Panc1 (cell line): ENCODE results near the gene FGF22. TPM values are rescaled to one million over a fixed set of nuclear protein-coding genes. Genes with fewer than 3 reads are reported as not detected.

ENCODE experiments used
- ATAC-seq: fragments of 200-7000 bp; cut with Tn5 transposase; 2 replicates; pipeline ENCODE4 v1.9.1; 2020; ENCODE audit warnings: mild to moderate bottlenecking, moderate library complexity
- BruUV-seq: library from RNA; stranded (reverse); fragments of 400-500 nt; replicated peaks from 2 replicates; lab custom pipeline; 2021; lab: Mats Ljungman, UMichigan
- CTCF ChIA-PET: fragments of 300-600 bp; sonication (Branson Sonifier 250); formaldehyde crosslinking; loops from one replicate; lab custom pipeline; 2022; ENCODE audit warnings: antibody characterized with exemption; lab: Charles Lee
- POLR2A ChIA-PET: fragments of 300-600 bp; sonication (Branson Sonifier 250); formaldehyde crosslinking; loops from one replicate; lab custom pipeline; 2022; ENCODE audit warnings: antibody characterized with exemption; lab: Charles Lee
- DNase-seq: peaks from one replicate; pipeline ENCODE4 v3.0.0-alpha.2; 2010; ENCODE audit warnings: low read depth, low spot score
- H3K27ac ChIP-seq: 2 replicates; pipeline ENCODE4 v1.5.1; 2011; ENCODE audit warnings: mild to moderate bottlenecking, low read length, inconsistent platforms
- H3K27me3 ChIP-seq: fragments of 200-500 bp; sonication (Bioruptor generic); 2 replicates; pipeline ENCODE4 v1.6.0; 2014; ENCODE audit warnings: low read length, inconsistent platforms; ENCODE audit not compliant: control insufficient read depth, insufficient read depth
- H3K36me3 ChIP-seq: fragments of 200-500 bp; sonication (Bioruptor generic); 2 replicates; pipeline ENCODE4 v1.5.1; 2014; ENCODE audit warnings: inconsistent platforms, mild to moderate bottlenecking, low read length, moderate library complexity; ENCODE audit not compliant: control insufficient read depth, insufficient read depth
- H3K4me1 ChIP-seq: 2 replicates; pipeline ENCODE4 v1.5.1; 2011; ENCODE audit warnings: inconsistent platforms, mild to moderate bottlenecking, low read length, moderate library complexity; ENCODE audit not compliant: control insufficient read depth, insufficient read depth
- H3K4me3 ChIP-seq, 2 experiments: 2 replicates each; pipeline ENCODE4 v1.5.1; 2011 to 2012; ENCODE audit warnings: low read depth in 2 of 2, low read length in 2 of 2, mild to moderate bottlenecking in 2 of 2, inconsistent platforms in 1 of 2, moderate library complexity in 1 of 2
- H3K9me3 ChIP-seq: fragments of 200-500 bp; sonication (Bioruptor generic); 2 replicates; pipeline ENCODE4 v1.5.1; 2014; ENCODE audit warnings: low read depth, mild to moderate bottlenecking, inconsistent platforms, low read length, moderate library complexity; ENCODE audit not compliant: control insufficient read depth, insufficient read depth
- CTCF ChIP-seq: fragments of 450-650 bp; IDR thresholded peaks from 2 replicates; pipeline ENCODE4 v1.5.1; 2017; ENCODE audit warnings: mild to moderate bottlenecking
- POLR2AphosphoS5 ChIP-seq: IDR thresholded peaks from 2 replicates; pipeline ENCODE4 v1.6.1; 2012; ENCODE audit warnings: mild to moderate bottlenecking, low read depth, low read length, moderate library complexity
- REST ChIP-seq, 2 experiments: IDR thresholded peaks; 2 replicates each; pipeline ENCODE4 v1.6.1; 2011 to 2012; ENCODE audit warnings: low read depth in 2 of 2, control low read depth in 1 of 2, low read length in 1 of 2, mild to moderate bottlenecking in 1 of 2, moderate library complexity in 1 of 2; ENCODE audit not compliant: insufficient read depth in 1 of 2
- SIN3A ChIP-seq: IDR thresholded peaks from 2 replicates; pipeline ENCODE4 v1.6.1; 2012; ENCODE audit warnings: low read depth, mild to moderate bottlenecking, low read length, moderate library complexity, borderline replicate concordance; ENCODE audit not compliant: insufficient read depth
- TCF7L2 ChIP-seq: IDR thresholded peaks from 2 replicates; pipeline ENCODE4 v1.6.1; 2011; ENCODE audit warnings: mild to moderate bottlenecking, low read depth, low read length, inconsistent platforms
- in situ Hi-C: cut with HindIII; loops from 2 replicates; pipeline ENCODE4 v1.10.0; 2016; ENCODE audit warnings: low sequenced_read_pairs, low pct_unique_long_range_greater_than_20kb
- intact Hi-C: fragments of 100-400 bp; cut with micrococcal nuclease; formaldehyde crosslinking; loops from one replicate; pipeline ENCODE4 v1.10.0; 2022; ENCODE audit not compliant: unreplicated experiment
- total RNA-seq: library from RNA; stranded (reverse); gene quantifications from one replicate; pipeline ENCODE4 v1.2.1, GENCODE V29; 2021; ENCODE audit not compliant: unreplicated experiment

The FGF22 gene
- total RNA-seq, 1 experiment from 2014 or later: 0.72 TPM

DNA sequence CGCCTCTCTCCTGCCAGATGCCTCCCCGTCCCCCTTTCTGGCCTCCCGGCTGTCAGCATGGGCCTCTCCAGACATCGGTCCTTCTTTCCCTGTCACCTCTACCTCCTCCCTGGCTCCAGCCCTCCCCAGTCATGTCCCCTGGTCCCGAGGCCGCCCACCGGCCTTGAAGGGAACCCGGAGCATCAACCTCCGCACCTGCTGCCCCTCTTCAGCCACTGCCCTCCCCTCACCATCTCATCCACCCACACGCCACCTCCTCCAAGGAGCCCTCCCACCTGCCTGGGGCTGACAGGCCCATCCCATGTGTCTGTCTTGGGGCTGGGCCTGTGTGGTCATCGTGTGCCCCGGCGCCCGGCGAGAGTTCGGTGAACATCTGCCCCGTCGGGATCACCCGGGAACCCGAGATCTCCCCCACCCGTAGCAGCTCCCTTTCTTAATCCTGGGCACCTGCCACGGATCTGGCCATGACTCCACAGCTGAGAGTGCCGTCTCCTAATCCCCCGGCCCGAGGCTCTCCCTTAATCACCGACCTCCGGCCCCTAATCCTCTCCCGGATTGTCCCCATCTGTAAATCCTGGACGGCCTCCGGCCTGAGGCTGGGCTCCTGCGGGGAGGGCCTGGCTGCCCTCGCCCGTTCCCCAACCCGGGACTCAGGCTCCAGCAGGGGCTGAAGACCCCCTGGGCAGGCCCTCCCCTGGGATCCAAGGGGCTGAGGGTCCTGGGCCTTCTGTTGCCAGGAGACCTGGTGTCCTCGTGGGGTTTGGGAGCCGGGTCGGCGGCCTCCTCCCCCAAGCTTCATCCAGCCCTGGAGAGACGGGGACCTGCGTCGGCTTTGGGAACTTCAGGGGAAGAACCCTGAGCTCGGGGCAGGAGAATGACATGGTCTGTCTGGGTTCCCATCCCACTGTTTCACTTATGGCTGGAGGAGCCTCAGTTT, 44.1 kb upstream of the FGF22 start:
- no peak overlapping the region for H3K4me3 ChIP-seq
- H3K4me1 ChIP-seq: no peaks in the 10 kb centered on the region
- intact Hi-C loops (no loop called here), in situ Hi-C loops (no loop called here)
- no peak overlapping the region for H3K27ac ChIP-seq
- DNase-seq (no peak), ATAC-seq (no peak)
- no TSS peak for BruUV-seq
- TF ChIP-seq TCF7L2 (no peak), CTCF (no peak), REST (IDR thresholded peaks at IDR 0.05; ENCODE audit: insufficient read depth in 1 of 2, low read depth in 2 of 2, low read length in 1 of 2) (no peak), POLR2AphosphoS5 (no peak), SIN3A (no peak)
- ChIA-PET POLR2A (no interaction called here), CTCF (no interaction called here)
- H3K27me3 ChIP-seq: no peaks in the 10 kb centered on the region
- H3K9me3 ChIP-seq: no peaks in the 10 kb centered on the region
- H3K36me3 ChIP-seq: no peaks in the 10 kb centered on the region

DNA sequence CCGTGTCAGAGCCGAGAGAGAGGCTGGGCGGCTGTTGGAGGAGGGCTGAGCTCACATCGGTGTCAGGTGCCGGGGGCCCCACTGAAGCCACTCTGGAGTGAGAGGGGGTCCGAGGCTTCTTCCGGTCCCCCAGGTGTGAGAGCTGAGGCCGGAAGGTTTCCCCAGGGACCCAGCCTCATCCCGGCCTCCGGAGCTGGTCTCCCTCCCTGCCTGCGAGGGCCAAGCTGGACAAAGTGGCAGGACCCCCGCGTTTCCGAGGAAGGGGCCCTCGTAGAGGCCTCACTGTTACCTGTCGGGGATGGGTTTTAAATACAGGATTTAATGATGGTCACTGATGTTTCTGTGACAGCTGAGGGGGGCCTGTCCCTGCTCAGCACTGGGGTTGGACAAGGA, 43.4 kb upstream of the FGF22 start:
- H3K4me3 ChIP-seq: no peak overlapping the region
- BruUV-seq: no TSS peak
- TF ChIP-seq POLR2AphosphoS5: no peak
- no peak for TF ChIP-seq CTCF
- no peak for TF ChIP-seq REST (IDR thresholded peaks at IDR 0.05; ENCODE audit: insufficient read depth in 1 of 2, low read depth in 2 of 2, low read length in 1 of 2)
- TF ChIP-seq SIN3A: no peak
- TF ChIP-seq TCF7L2: no peak
- ChIA-PET POLR2A (no interaction called here), CTCF (no interaction called here)
- H3K27ac ChIP-seq: no peak overlapping the region
- in situ Hi-C loops: no loop called here
- H3K4me1 ChIP-seq: no peaks in the 10 kb centered on the region
- intact Hi-C loops: no loop called here
- DNase-seq (no peak), ATAC-seq (no peak)
- H3K9me3 ChIP-seq: no peaks in the 10 kb centered on the region
- no peaks in the 10 kb centered on the region for H3K27me3 ChIP-seq
- no peaks in the 10 kb centered on the region for H3K36me3 ChIP-seq
